Measurements from ENCODE around the gene ARL15.

The ARL15 gene

GRCh38 chr5:53942724-53943123 lies 367.6 kb downstream of the ARL15 start:
- Histone ChIP-seq H3K4me3 (ENCODE audit: low read depth in 1 of 2, low read length in 2 of 2) (no peak overlapping the region), H3K36me3 (ENCODE audit: control insufficient read depth in 1 of 2, insufficient read depth in 2 of 2, low read length in 2 of 2) (no peaks in the 10 kb centered on the region), H3K4me1 (ENCODE audit: control insufficient read depth in 1 of 2, insufficient read depth in 2 of 2, low read length in 2 of 2) (no peaks in the 10 kb centered on the region), H3K27ac (ENCODE audit: low read length) (no peak overlapping the region), H3K27me3 (ENCODE audit: low read depth, low read length) (no peaks in the 10 kb centered on the region), H3K9me3 (ENCODE audit: control insufficient read depth in 1 of 2, low read length in 2 of 2) (no peaks in the 10 kb centered on the region)

DNA sequence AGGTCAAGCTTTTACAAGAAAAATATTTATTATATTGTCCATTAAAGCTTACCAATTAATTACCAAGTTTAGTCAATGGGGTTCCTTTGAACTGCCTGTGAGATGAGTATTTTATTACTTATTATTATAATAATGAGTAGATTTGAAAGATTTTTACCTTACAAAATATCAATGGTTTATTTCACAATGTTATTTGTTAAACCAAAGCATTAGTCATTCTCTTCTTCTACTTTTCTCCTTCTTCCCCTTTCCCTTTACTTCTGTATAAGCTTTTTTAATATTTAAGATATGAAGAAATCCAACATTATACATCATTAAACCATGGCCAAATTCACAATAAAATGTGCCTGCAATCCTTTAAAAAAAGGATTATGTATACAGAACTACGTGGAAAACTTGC lies 369.5 kb downstream of the ARL15 start:
- Histone ChIP-seq H3K9me3 (ENCODE audit: control insufficient read depth in 1 of 2, low read length in 2 of 2) (no peaks in the 10 kb centered on the region), H3K4me1 (ENCODE audit: control insufficient read depth in 1 of 2, insufficient read depth in 2 of 2, low read length in 2 of 2) (peaks cover 0 to 6% of the 10 kb centered on the region in 2 donors), H3K36me3 (ENCODE audit: control insufficient read depth in 1 of 2, insufficient read depth in 2 of 2, low read length in 2 of 2) (no peaks in the 10 kb centered on the region)

GRCh38 chr5:53937467-53937866 lies 372.9 kb downstream of the ARL15 start:
- Histone ChIP-seq H3K36me3 (ENCODE audit: control insufficient read depth in 1 of 2, insufficient read depth in 2 of 2, low read length in 2 of 2) (no peaks in the 10 kb centered on the region), H3K27ac (ENCODE audit: low read length) (no peak overlapping the region), H3K4me3 (ENCODE audit: low read depth in 1 of 2, low read length in 2 of 2) (no peak overlapping the region), H3K4me1 (ENCODE audit: control insufficient read depth in 1 of 2, insufficient read depth in 2 of 2, low read length in 2 of 2) (peaks cover 0 to 6% of the 10 kb centered on the region in 2 donors), H3K27me3 (ENCODE audit: low read depth, low read length) (no peaks in the 10 kb centered on the region), H3K9me3 (ENCODE audit: control insufficient read depth in 1 of 2, low read length in 2 of 2) (no peaks in the 10 kb centered on the region)

More for the DNA sequence above, 369.5 kb downstream of the ARL15 start:
- H3K4me3 ChIP-seq (ENCODE audit: low read depth in 1 of 2, low read length in 2 of 2): no peak overlapping the region
- no peaks in the 10 kb centered on the region for H3K27me3 ChIP-seq (ENCODE audit: low read depth, low read length)
- no peak overlapping the region for H3K27ac ChIP-seq (ENCODE audit: low read length)

- no peaks in the 10 kb centered on the region for H3K9me3 ChIP-seq (ENCODE audit: control insufficient read depth in 1 of 2, low read length in 2 of 2)
- peaks cover 0 to 6% of the 10 kb centered on the region in 2 donors for H3K4me1 ChIP-seq (ENCODE audit: control insufficient read depth in 1 of 2, insufficient read depth in 2 of 2, low read length in 2 of 2)
- H3K27ac ChIP-seq (ENCODE audit: low read length): no peak overlapping the region
- H3K27me3 ChIP-seq (ENCODE audit: low read depth, low read length): no peaks in the 10 kb centered on the region
- H3K36me3 ChIP-seq (ENCODE audit: control insufficient read depth in 1 of 2, insufficient read depth in 2 of 2, low read length in 2 of 2): no peaks in the 10 kb centered on the region
- no peak overlapping the region for H3K4me3 ChIP-seq (ENCODE audit: low read depth in 1 of 2, low read length in 2 of 2)
Observed at GRCh38 chr5:53936481-53937352, 373.7 kb downstream of the ARL15 start.

GRCh38 chr5:53934151-53934820 lies 376.1 kb downstream of the ARL15 start:
- Histone ChIP-seq H3K4me3 (ENCODE audit: low read depth in 1 of 2, low read length in 2 of 2) (no peak overlapping the region), H3K4me1 (ENCODE audit: control insufficient read depth in 1 of 2, insufficient read depth in 2 of 2, low read length in 2 of 2) (peaks cover 0 to 6% of the 10 kb centered on the region in 2 donors), H3K27ac (ENCODE audit: low read length) (no peak overlapping the region)

GRCh38 chr5:53932351-53932750 lies 378.0 kb downstream of the ARL15 start:
- no peak overlapping the region for H3K27ac ChIP-seq (ENCODE audit: low read length)
- H3K27me3 ChIP-seq (ENCODE audit: low read depth, low read length): no peaks in the 10 kb centered on the region
- no peaks in the 10 kb centered on the region for H3K9me3 ChIP-seq (ENCODE audit: control insufficient read depth in 1 of 2, low read length in 2 of 2)
- no peak overlapping the region for H3K4me3 ChIP-seq (ENCODE audit: low read depth in 1 of 2, low read length in 2 of 2)
- H3K36me3 ChIP-seq (ENCODE audit: control insufficient read depth in 1 of 2, insufficient read depth in 2 of 2, low read length in 2 of 2): no peaks in the 10 kb centered on the region
- H3K4me1 ChIP-seq (ENCODE audit: control insufficient read depth in 1 of 2, insufficient read depth in 2 of 2, low read length in 2 of 2): peaks cover 0 to 6% of the 10 kb centered on the region in 2 donors

More at GRCh38 chr5:53934151-53934820, 376.1 kb downstream of the ARL15 start:
- Histone ChIP-seq H3K27me3 (ENCODE audit: low read depth, low read length) (no peaks in the 10 kb centered on the region), H3K36me3 (ENCODE audit: control insufficient read depth in 1 of 2, insufficient read depth in 2 of 2, low read length in 2 of 2) (no peaks in the 10 kb centered on the region), H3K9me3 (ENCODE audit: control insufficient read depth in 1 of 2, low read length in 2 of 2) (no peaks in the 10 kb centered on the region)

DNA sequence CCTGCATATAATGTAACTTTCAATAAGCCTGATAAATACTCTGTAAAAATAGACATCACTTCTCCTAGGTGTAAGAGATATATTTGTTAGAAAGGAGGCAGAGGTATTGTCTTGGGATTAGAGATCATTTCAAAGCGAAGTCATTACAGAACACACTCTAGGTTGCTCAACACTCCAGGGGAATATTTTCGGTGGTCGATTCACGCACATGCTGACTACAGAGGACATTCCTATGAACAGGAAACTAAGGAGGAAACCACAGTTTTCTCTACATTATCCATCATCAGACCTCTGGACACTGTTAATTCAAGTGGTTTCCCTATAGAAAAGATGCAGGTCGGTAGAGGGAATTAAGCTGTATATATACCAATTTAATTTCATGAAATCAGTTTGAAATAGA lies 379.9 kb downstream of the ARL15 start:
- H3K9me3 ChIP-seq (ENCODE audit: control insufficient read depth in 1 of 2, low read length in 2 of 2): no peaks in the 10 kb centered on the region
- no peak overlapping the region for H3K27ac ChIP-seq (ENCODE audit: low read length)
- no peaks in the 10 kb centered on the region for H3K36me3 ChIP-seq (ENCODE audit: control insufficient read depth in 1 of 2, insufficient read depth in 2 of 2, low read length in 2 of 2)
- H3K4me3 ChIP-seq (ENCODE audit: low read depth in 1 of 2, low read length in 2 of 2): no peak overlapping the region
- no peaks in the 10 kb centered on the region for H3K27me3 ChIP-seq (ENCODE audit: low read depth, low read length)
- no peaks in the 10 kb centered on the region for H3K4me1 ChIP-seq (ENCODE audit: control insufficient read depth in 1 of 2, insufficient read depth in 2 of 2, low read length in 2 of 2)

GRCh38 chr5:53929570-53929969 lies 380.8 kb downstream of the ARL15 start:
- Histone ChIP-seq H3K27ac (ENCODE audit: low read length) (no peak overlapping the region), H3K4me1 (ENCODE audit: control insufficient read depth in 1 of 2, insufficient read depth in 2 of 2, low read length in 2 of 2) (peaks cover 0 to 2% of the 10 kb centered on the region in 2 donors), H3K9me3 (ENCODE audit: control insufficient read depth in 1 of 2, low read length in 2 of 2) (no peaks in the 10 kb centered on the region), H3K4me3 (ENCODE audit: low read depth in 1 of 2, low read length in 2 of 2) (no peak overlapping the region), H3K36me3 (ENCODE audit: control insufficient read depth in 1 of 2, insufficient read depth in 2 of 2, low read length in 2 of 2) (no peaks in the 10 kb centered on the region), H3K27me3 (ENCODE audit: low read depth, low read length) (no peaks in the 10 kb centered on the region)

GRCh38 chr5:53929152-53929551 lies 381.2 kb downstream of the ARL15 start:
- peaks cover 2 to 7% of the 10 kb centered on the region in 2 donors for H3K4me1 ChIP-seq (ENCODE audit: control insufficient read depth in 1 of 2, insufficient read depth in 2 of 2, low read length in 2 of 2)
- H3K27me3 ChIP-seq (ENCODE audit: low read depth, low read length): no peaks in the 10 kb centered on the region
- no peak overlapping the region for H3K27ac ChIP-seq (ENCODE audit: low read length)
- no peak overlapping the region for H3K4me3 ChIP-seq (ENCODE audit: low read depth in 1 of 2, low read length in 2 of 2)
- H3K36me3 ChIP-seq (ENCODE audit: control insufficient read depth in 1 of 2, insufficient read depth in 2 of 2, low read length in 2 of 2): no peaks in the 10 kb centered on the region
- H3K9me3 ChIP-seq (ENCODE audit: control insufficient read depth in 1 of 2, low read length in 2 of 2): no peaks in the 10 kb centered on the region

GRCh38 chr5:53928641-53929040 lies 381.7 kb downstream of the ARL15 start:
- no peaks in the 10 kb centered on the region for H3K9me3 ChIP-seq (ENCODE audit: control insufficient read depth in 1 of 2, low read length in 2 of 2)
- H3K27ac ChIP-seq (ENCODE audit: low read length): no peak overlapping the region
- peaks cover 2 to 8% of the 10 kb centered on the region in 2 donors for H3K4me1 ChIP-seq (ENCODE audit: control insufficient read depth in 1 of 2, insufficient read depth in 2 of 2, low read length in 2 of 2)
- no peaks in the 10 kb centered on the region for H3K27me3 ChIP-seq (ENCODE audit: low read depth, low read length)
- no peak overlapping the region for H3K4me3 ChIP-seq (ENCODE audit: low read depth in 1 of 2, low read length in 2 of 2)
- no peaks in the 10 kb centered on the region for H3K36me3 ChIP-seq (ENCODE audit: control insufficient read depth in 1 of 2, insufficient read depth in 2 of 2, low read length in 2 of 2)

DNA sequence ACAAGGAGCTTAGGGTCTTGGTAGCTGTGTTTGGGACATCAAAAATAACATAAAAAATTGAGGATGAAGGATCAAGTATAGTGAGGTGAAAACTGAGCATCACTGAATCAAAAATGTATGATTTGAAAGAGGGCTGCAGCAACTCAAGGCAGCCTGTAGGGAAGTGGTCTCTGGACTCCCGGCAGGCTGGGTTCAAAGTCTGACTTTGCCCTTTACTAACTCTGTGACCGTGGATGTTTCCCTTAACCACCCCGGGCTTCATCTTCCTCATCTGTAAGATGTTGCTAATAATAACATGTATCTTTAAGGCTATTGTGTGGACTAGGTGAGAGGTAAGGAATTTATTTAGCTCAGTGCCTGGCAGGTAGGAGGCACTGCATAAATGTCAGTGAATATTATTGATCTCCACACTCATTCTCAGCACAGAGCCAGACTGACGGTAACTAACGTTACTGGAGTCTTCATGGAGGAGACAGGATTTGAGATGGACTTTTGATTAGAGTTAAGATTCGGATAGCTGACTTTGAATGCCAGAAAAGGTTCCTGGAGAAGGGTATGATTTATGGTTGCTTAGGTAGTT lies 382.6 kb downstream of the ARL15 start:
- peaks cover 2 to 8% of the 10 kb centered on the region in 2 donors for H3K4me1 ChIP-seq (ENCODE audit: control insufficient read depth in 1 of 2, insufficient read depth in 2 of 2, low read length in 2 of 2)
- no peak overlapping the region for H3K4me3 ChIP-seq (ENCODE audit: low read depth in 1 of 2, low read length in 2 of 2)
- H3K27me3 ChIP-seq (ENCODE audit: low read depth, low read length): no peaks in the 10 kb centered on the region
- no peaks in the 10 kb centered on the region for H3K36me3 ChIP-seq (ENCODE audit: control insufficient read depth in 1 of 2, insufficient read depth in 2 of 2, low read length in 2 of 2)
- H3K9me3 ChIP-seq (ENCODE audit: control insufficient read depth in 1 of 2, low read length in 2 of 2): no peaks in the 10 kb centered on the region
- H3K27ac ChIP-seq (ENCODE audit: low read length): no peak overlapping the region

All from muscle layer of duodenum (tissue), 2 donors.